Measurements from ENCODE around the gene RAD9A.

DNA sequence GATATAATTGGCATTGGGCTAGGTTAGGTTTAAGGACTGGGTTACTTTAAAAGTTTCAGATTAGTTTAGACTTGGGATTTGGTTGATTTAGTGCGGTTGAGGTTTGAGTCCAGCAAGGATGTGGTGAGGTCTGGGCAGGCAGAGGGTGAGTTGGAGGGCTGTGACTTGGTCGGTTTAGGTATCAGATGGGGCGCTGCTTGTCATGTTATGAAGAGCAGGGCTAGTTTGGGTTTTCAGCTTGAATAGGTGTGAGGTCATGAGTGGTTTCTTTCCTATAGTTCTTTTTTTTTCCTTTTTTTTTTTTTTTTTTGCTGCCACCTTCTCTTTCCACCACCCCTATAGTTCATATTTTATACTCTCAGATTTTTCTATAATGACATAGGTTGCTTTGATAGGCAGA, 23.2 kb upstream of the RAD9A start:
- TF ChIP-seq, protein P1, sequence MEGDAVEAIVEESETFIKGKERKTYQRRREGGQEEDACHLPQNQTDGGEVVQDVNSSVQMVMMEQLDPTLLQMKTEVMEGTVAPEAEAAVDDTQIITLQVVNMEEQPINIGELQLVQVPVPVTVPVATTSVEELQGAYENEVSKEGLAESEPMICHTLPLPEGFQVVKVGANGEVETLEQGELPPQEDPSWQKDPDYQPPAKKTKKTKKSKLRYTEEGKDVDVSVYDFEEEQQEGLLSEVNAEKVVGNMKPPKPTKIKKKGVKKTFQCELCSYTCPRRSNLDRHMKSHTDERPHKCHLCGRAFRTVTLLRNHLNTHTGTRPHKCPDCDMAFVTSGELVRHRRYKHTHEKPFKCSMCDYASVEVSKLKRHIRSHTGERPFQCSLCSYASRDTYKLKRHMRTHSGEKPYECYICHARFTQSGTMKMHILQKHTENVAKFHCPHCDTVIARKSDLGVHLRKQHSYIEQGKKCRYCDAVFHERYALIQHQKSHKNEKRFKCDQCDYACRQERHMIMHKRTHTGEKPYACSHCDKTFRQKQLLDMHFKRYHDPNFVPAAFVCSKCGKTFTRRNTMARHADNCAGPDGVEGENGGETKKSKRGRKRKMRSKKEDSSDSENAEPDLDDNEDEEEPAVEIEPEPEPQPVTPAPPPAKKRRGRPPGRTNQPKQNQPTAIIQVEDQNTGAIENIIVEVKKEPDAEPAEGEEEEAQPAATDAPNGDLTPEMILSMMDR (conservative IDR thresholded peaks at IDR 0.05; ENCODE audit: low read depth, low read length), result no peak
- no peak for TF ChIP-seq CHD1 (IDR thresholded peaks at IDR 0.05; ENCODE audit: low read depth, low read length)
- TF ChIP-seq RFX5 (IDR thresholded peaks at IDR 0.05; ENCODE audit: low read depth, low read length), result no peak
- TF ChIP-seq MAZ (IDR thresholded peaks at IDR 0.05; ENCODE audit: borderline replicate concordance, low read depth, low read length), result no peak
- TF ChIP-seq POLR2A (IDR thresholded peaks at IDR 0.05; ENCODE audit: low read depth, low read length), result no peak
